Measurements from ENCODE around the gene ANTXR1. TPM values are rescaled to one million over a fixed set of nuclear protein-coding genes. Genes with fewer than 3 reads are reported as not detected.

The ANTXR1 gene
- total RNA-seq, 1 experiment from 2014 or later = 34.5 TPM

- DNase-seq (ENCODE audit: low spot score) = peak; percentile 97
These were observed 165.0 kb downstream of the ANTXR1 start for GRCh38 chr2:69177785-69178636.

DNA sequence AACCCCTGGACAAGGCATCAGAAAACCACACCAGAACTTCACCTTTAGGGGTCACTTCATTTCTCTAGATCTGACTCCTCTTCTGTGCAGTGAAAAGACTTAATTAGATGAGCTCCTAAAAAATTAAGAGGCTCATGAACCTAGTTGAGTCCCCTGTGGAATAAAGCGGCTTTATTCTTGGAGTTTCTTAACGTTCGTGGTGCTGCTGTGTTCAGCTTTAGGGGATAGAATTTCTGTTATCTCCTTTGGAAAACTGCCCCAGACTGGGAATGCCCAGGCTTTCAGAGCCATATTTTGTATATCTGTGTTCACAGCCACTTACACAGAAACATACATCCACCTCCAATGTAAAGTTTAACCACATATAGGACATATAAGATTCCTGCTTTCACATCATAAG is 165.8 kb downstream of the ANTXR1 start:
- DNase-seq (ENCODE audit: low spot score) = no peak

DNA sequence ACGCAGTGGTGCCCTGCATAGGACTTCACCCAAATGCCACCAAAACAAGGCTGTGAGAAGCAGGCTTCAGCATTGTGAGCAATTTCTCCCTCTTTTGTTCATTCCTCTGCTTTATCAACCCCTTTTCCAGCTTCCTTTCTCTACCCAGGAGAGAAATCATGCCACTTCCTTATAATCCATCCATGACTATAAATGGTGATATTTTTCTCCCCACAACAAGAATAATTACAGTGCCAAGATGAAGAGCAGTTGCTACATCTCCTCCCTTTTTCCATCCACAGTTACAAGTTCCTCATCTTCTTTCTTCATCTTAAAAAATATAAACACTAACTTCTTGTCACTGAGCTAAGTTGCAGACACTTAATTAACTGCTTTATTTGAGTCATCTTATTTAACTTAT is 167.2 kb downstream of the ANTXR1 start:
- DNase-seq (ENCODE audit: low spot score) = no peak

DNA sequence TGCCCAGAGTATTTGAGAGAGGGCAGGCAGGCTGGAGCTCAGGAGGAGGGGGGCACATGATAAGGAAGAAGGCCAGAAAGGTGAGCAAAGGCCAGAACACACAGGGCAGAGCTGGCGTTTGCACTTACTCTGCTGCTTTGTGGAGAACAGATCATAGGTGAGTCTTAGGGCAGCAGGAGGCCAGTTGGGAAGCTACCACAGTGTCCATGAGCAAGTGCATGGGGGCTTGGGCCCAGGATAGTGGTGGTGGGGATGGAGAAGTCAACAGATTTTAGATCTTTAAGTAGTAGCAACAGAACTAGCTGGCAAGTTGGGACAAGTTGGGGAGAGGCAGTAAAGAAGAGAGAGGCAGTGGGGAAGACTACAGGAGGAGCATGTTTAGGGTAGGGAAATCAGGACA is 168.0 kb downstream of the ANTXR1 start:
- no peak for DNase-seq (ENCODE audit: low spot score)

DNA sequence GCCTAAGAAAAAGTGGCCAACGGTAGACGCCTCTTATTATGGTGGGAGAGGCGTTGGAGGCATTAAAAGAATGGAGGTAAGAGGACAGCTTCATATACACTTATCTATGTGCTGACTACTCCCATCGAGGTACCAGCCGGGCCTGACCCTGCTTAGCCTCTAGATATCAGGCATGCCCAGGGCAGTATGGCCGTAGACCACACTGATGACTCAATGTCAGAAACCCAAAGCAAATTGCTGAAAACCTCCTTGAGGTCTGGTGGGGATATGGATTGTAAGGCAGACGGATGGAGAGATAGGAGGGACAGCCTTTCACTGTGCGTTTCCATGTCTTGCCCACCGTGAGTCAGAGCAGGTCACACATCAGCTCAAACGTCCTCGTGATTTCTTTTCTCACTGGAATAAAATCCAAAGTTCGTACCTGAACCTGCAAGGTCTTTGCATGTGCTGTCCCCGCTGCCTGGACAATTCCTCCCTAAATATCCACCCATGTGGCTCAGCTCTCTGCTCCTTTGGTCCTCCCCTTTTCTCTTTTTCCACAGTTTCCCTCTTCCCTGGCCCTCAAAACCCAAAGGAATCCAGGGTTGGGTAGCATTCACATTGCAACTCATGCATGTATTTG is 168.9 kb downstream of the ANTXR1 start:
- DNase-seq (ENCODE audit: low spot score) = no peak

- no peak for DNase-seq (ENCODE audit: low spot score)
These were observed 170.7 kb downstream of the ANTXR1 start for GRCh38 chr2:69183659-69184058.

GRCh38 chr2:69184224-69184623 is 171.2 kb downstream of the ANTXR1 start:
- DNase-seq (ENCODE audit: low spot score) = no peak

- DNase-seq (ENCODE audit: low spot score) = peak; percentile 69
These were observed 172.8 kb downstream of the ANTXR1 start for GRCh38 chr2:69185807-69186206.

GRCh38 chr2:69186614-69187013 is 173.6 kb downstream of the ANTXR1 start:
- no peak for DNase-seq (ENCODE audit: low spot score)

- no peak for DNase-seq (ENCODE audit: low spot score)
These were observed 175.4 kb downstream of the ANTXR1 start for GRCh38 chr2:69188182-69188900.

DNA sequence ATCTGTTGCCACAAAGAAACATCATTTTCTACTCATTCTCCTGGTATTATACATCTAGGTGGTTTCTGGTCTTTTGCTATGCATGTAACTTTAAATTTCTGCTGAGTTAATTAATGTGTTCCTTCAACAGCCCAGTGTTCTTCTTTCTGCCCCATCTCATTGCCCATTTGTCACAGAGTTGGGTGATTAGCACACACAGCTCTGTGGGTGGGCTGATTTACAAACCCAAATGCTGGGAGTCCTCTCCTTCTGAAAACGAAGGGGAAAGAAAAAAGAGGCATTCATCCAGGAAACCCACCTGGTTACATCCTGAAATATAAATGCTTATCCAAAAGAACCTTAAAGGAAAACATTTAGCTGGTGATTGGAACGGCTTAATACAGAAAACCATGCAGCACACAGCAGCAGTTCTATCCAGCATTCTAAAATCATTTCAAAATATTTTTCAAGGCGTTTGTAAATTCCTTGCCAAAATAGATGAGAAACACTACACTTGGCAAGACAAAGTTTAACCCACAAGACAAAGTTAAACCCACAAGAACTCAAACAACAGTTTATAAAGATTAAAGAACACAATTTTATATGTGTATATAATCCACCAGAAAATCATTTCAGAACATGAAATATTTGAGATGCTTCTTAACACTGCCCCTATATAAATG is 177.9 kb downstream of the ANTXR1 start:
- DNase-seq (ENCODE audit: low spot score) = no peak

DNA sequence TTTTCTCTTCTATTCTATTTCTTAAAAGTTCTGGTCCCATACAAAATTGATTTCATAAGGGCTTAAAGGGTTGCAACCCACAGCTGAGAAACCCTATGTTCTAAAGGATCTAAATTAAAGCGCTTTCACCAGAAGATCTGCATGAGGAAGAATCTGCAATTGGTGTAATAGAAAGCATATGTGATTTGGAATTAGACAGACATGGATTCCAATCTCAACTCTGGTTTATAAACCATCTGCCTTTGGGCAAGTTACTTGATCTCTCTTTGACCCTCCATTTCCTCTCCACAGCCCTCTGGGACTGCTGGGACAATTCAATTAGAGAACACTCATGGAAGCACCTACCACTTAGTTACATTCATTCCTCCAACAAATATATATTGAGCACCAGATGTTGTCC is 178.7 kb downstream of the ANTXR1 start:
- no peak for DNase-seq (ENCODE audit: low spot score)

DNA sequence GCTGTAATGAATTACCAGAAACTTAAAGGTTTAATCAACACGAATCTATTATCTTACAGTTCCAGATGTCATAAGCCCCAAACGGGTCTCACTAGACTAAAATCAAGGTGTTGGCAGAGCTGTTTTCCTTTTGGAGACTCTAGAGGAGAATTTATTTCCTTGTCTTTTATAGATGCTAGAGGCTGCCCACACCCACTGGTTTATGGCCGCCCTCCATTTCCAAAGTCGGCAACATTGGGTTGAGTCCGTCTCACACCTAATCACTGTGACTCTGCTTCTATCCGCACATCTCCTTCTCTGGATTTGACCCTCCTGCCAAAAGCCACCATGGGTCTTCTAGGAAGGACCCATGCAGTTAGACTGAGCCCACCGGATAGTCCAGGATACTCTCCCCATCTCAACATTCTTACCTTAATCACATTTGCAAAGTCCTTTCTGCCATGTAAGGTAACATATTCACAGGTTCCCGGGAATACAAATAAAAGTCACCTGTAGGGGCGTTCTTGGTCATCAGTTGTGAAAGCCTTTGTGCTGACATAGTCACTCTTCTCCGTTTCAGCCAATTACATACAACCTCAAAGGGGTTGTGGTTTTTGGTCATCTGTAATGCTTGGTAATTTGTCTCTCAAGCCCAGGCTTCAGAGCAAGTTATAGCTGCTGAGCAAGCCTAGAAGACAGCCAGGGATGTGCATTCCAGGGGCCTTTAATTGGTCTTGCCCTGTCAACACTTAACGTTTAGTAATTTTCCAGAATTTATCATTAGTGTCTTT is 179.4 kb downstream of the ANTXR1 start:
- peak; percentile 23 for DNase-seq (ENCODE audit: low spot score)

GRCh38 chr2:69195706-69196105 is 182.7 kb downstream of the ANTXR1 start:
- no peak for DNase-seq (ENCODE audit: low spot score)

GRCh38 chr2:69196327-69197117 is 183.5 kb downstream of the ANTXR1 start:
- peak; percentile 58 for DNase-seq (ENCODE audit: low spot score)

DNA sequence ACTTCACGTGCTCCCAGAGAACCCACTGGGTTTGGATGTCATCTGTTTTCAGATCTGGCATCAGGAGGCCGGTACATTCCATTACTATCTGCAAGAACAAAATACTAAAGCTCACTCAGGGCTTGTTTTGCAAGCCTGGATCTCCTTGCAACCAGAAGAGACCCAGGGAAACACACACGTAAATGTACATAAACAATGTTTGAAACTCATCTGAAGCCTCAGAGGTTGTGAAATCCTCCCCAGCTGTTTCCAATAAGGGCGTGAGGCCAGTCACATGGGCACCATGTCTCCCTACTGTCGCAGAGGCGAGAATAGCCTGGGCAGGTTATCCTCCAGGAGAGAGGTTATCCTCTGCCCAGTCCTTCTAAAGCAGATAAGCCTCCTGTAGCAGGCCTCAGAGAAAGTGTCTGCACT is 187.1 kb downstream of the ANTXR1 start:
- DNase-seq (ENCODE audit: low spot score) = peak; percentile 59

- DNase-seq (ENCODE audit: low spot score) = no peak
These were observed 188.3 kb downstream of the ANTXR1 start for GRCh38 chr2:69201259-69201658.

DNA sequence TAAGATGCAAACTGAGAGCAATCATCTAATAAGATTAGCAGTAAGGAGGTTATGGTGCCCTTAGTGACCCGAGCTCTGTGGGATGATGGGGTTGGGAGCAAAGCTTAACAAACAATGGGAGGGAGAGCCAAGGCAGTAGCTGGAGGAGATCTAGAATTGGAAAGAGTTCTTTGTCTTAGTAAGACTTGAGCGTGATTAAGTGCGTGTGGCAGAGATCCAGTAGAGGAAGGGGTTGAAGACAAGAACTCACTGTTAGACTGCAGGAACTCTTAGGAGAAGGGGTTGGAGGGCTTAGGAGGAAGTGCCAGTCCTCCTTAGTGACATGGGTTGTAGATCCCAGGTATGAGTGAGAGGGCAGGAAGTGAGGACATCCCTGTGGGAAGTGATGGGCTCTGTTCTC is 189.3 kb downstream of the ANTXR1 start:
- no peak for DNase-seq (ENCODE audit: low spot score)

DNA sequence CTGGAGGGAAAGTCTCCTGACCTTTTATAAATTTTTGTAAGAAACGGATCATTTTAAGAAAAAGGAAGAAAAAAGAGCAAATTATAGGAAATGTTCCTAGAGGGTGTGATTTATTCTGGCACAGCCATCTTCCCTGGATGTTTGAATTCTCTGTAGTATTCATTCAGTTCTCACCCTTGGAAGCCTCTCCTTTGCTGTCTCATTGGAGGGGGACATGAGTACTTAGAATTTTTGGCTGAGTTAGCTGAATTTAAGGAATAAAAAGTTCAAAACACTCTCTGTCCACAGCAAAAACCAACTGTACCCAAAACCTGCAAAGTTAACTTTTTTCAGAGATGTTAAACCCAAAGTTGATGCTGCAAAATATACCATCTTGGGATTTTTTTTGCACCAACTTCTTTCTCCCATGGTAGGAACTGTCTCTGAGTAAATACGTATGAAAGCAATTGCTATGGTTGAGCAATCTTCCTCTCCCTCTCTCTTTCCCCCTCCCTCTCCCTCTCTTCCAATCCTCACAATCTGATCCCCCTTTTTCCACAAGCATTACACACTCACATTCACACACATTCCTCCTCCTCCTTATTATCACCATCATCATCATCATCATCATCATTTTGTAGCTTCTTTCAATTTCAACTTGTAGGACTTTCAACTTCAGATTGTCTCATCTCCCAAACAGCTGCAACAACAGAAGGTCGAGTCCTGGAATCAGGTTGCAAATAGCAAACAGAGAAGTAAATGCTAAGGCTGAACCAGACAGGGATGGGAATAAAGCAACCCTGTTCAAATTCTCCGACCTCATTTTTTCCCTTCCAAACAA is 190.4 kb downstream of the ANTXR1 start:
- DNase-seq (ENCODE audit: low spot score) = no peak

DNA sequence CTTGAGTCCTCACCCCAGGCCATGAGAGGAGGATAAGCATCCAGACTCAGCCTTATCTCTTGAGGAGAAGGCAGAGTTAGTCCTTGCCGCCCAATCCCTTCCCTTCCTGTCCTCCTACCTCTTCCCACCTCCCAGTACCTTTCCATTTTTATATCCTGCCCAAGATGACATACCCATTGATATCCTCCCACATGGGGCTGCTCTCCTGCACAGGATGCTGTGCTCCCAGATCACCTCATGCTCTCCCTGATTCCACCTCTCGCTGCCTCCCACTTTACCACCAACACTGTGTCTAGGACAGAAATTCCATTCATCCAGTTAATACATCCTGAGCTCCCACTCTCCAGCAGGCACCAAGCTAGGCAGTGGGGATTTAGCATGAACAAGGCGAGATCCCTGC is 191.7 kb downstream of the ANTXR1 start:
- no peak for DNase-seq (ENCODE audit: low spot score)
